ENCODE measurements around the gene EML4. TPM values are rescaled to one million over a fixed set of nuclear protein-coding genes. Genes with fewer than 3 reads are reported as not detected.

The EML4 gene
- total and polyA plus RNA-seq, 2 of the 13 experiments (the other 11 are each of a cell fraction or from before 2014, with no cell fraction given): 243 to 476 TPM

- TF ChIP-seq ZNF136 (CRISPR knock-in tag; IDR thresholded peaks at IDR 0.05; ENCODE audit: low read depth) (0 out of 2 replicates have a peak, but pooled peaks have one; percentile 65), SOX6 (IDR thresholded peaks at IDR 0.05) (no peak), SOX6 (CRISPR knock-in tag; IDR thresholded peaks at IDR 0.05) (peak; percentile 56; the same call in 1 of the 2 replicates), NCOA2 (CRISPR knock-in tag; IDR thresholded peaks at IDR 0.05) (0 out of 2 replicates have a peak, but pooled peaks have one; percentile 4), ZBTB34 (CRISPR knock-in tag; IDR thresholded peaks at IDR 0.05) (no peak), POLR2A (IDR thresholded peaks at IDR 0.05; ENCODE audit: insufficient read depth in 1 of 2, low read depth in 2 of 2, low read length in 2 of 2) (no peak), MYC (CRISPR knock-in tag; IDR thresholded peaks at IDR 0.05; ENCODE audit: borderline replicate concordance) (peak; percentile 37; the same call in 1 of the 2 replicates), SOX13 (IDR thresholded peaks at IDR 0.05) (no peak), SOX13 (CRISPR knock-in tag; conservative IDR thresholded peaks at IDR 0.05 in 1 of 2, IDR thresholded peaks at IDR 0.05 in 1 of 2) (0 out of 4 replicates have a peak, but pooled peaks of 1 of the 2 experiments have one; percentile 12), JDP2 (CRISPR knock-in tag; IDR thresholded peaks at IDR 0.05; ENCODE audit: borderline replicate concordance) (no peak), SPEN (CRISPR knock-in tag; IDR thresholded peaks at IDR 0.05; ENCODE audit: low read depth) (0 out of 2 replicates have a peak, but pooled peaks have one; percentile 31), TEAD3 (CRISPR knock-in tag; optimal IDR thresholded peaks at IDR 0.05; ENCODE audit: borderline replicate concordance) (peak; percentile 62), SALL1 (CRISPR knock-in tag; IDR thresholded peaks at IDR 0.05) (peak; percentile 35; the same call in 1 of the 2 replicates)
Measured at GRCh38 chr2:42125841-42126594, 43.1 kb upstream of the EML4 start (continued).

Data from HepG2 (cell line).